SKM-1 treated with dmso at 0.1 percent for 144 hours (cell line): ENCODE data around the gene SAC3D1.
A peak's percentile ranks its signal among the peaks of the same experiment; 100 is the strongest.
"Not testable (repeated sequence)": the region's sequence is repeated elsewhere in the genome, so short reads cannot be mapped to it uniquely, and the experiment has no call there.

Experiments used
- DNase-seq: peaks from one replicate; lab custom pipeline; 2025; ENCODE audit not compliant: unreplicated experiment; lab: John Stamatoyannopoulos, UW

SAC3D1 gene

DNA sequence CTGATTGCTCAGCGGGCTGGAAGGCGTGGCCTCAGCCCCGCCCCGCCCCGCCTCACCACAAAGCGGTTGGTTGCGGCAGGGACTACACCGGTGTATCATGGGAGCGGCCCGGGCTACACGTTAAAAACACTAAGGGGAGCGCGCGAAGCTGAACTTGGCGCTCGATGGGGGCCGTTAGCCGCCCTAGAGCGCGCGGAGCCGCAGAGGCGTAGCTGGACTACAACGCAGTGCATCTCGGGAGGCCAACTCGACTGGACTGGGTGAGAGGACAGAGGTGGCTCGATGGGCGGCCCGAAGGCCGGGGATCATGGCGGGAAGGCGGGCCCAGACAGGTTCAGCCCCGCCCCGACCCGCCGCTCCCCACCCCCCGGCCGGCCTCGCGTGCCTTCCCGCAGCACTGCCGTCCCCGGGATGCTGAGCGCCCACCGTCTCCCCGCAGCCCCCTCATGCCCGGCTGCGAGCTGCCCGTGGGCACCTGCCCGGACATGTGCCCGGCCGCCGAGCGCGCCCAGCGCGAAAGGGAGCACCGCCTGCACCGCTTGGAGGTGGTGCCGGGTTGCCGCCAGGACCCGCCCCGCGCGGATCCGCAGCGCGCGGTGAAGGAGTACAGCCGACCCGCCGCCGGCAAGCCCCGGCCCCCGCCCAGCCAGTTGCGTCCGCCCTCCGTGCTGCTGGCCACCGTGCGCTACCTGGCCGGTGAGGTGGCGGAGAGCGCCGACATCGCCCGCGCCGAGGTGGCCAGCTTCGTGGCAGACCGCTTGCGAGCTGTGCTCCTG, at the start of gene SAC3D1:
SAC3D1 (plus strand) TSS at position 364 of the 776 bp plus-strand sequence; CDS start at position 447, 83 bp downstream.
- peak; percentile 95 for DNase-seq

DNA sequence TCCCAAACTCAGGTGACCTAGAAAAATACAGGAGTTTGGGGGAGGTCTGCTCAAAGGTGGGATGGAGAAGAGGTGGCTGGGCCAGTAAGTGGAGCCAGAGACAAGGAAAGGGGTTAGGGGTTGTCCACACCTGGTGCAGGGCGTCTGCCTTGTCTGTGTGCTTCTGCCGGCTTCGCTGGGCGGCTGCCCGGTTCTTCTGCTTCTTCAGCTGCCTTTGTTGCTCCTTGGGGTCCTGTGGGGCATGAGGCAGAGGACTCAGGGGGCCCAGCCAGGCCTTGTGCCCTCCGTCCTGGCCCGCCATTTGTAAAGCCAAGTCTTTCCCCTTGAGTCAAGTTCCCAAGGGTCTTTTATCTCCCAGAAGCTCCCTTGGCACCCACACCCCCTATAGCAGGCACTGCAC, 46.7 kb upstream of the SAC3D1 start:
- DNase-seq, result no peak

DNA sequence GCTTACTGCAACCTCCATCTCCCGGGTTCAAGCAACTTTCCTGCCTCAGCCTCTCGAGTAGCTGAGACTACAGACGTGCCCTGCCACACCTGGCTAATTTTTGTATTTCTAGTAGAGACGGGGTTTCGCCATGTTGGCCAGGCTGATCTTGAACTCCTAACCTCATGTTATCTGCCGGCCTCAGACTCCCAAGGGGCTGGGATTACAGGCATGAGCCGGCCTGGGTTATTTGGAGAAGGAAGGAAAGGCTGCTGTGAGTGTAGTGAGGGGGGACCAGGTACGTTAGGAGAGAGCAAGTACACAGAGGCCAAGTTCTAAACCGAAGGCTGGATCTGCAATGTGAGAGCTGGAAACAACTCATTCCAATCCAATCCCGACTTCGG, 44.7 kb upstream of the SAC3D1 start:
- no peak for DNase-seq

DNA sequence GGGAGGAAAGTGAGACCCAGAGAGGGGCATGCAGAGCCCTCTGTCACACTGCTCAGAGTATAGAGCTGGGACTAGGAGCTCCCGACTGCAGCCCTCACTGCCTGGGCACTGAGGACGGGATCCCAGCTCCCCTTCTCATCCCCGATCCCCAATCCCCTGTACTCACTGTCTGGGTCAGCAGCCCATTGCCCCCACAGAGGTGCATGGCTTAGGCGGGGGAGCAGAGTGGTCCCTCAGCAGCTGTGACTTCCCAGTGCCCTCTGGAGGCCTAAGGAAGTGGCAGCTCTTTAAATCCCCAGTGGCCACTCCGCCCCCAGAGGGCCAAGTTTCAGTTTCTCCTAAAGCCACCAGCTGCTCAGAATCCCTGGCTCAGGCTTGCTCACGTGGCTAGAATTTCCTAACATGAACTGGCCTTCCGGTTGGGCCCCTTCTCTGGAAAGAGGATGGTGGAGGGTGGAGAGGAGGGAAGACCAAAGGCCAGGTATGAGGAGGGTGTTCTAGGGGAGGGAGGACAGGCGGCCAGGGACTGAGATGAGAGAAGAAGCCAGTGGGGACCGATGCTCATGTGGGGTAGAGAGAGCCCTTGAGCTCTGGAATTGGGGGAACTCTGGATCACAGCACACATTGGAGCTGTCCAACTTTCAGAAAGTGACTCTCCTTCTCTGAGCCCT, 44.2 kb upstream of the SAC3D1 start, which contains the start of gene BATF2:
BATF2 (minus strand) TSS at position 262 of the 671 bp plus-strand sequence; CDS start at position 205, 57 bp downstream.
- DNase-seq, result peak; percentile 62

DNA sequence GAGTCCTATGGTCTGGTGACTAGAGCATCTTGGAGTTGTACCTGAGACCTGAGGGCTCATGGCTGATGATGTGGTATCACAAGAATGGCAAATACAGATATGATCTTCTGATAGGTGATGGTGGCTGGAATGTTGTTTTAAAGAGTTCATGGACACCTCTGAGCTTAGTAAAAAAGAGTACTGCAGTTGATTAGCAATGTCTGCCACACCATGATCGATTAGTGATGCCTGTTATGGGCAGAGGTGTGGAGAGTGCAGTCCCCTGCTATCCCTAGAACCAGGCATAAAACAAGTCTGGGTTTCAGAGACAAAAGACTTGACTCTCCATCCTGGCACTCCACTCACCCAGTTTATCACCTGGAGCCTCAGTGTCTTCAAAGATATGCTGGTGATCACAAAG, 42.9 kb upstream of the SAC3D1 start:
- no peak for DNase-seq

DNA sequence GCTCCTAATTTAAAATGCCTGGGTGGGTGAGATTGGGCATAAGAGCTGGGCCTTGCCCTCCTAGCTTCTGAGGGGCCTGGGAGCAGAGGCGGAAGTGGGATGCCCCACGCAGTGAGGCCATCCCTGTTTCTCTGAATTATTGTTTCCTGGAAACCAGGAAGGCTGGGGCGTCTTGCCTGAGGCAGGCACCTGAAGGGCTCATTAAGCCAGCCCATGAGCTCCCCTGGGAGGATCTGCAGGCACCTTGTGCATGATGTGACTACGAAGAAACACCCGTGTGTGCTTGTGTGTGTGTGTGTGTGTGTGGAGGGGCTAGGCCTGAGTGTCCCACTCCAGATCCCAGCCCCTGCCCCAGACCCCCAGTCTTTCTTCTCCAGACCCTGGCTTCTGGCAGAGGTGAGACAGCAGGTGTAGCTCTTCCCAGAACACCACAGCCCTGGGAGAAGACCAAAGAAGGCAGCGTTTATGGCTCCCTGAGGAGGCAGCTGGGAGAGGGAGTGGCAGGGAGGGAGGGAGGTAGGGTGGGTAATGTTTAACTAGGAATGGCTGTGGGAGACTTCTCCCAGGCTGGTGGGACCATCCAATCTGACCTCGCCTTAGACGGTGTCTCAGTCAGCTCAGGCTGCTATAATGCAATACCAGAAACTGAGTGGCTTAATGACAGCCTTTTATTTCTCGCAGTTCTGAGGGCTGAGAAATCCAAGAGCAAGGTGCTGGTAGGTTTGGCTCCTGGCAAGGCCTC, 42.1 kb upstream of the SAC3D1 start:
- DNase-seq, result no peak

DNA sequence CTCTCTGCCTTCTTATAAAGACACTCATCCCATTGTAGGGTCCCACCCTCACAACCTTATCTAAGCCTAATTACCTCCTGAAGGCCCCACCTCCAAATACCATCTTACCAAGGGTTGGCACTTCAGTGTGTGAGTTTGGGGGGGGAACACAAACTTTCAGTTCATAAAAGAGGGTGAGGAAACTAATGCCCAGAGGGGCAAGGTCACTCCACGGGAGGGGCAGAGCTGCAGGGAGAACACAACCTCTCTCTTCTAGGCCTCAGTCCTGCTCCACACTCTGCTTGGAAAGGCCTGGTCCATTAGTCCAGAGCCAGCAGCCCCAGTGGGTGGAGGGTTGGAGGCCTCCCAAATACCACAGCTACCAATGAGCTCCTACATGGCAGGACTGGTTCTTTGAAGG, 41.5 kb upstream of the SAC3D1 start:
- DNase-seq, result no peak

DNA sequence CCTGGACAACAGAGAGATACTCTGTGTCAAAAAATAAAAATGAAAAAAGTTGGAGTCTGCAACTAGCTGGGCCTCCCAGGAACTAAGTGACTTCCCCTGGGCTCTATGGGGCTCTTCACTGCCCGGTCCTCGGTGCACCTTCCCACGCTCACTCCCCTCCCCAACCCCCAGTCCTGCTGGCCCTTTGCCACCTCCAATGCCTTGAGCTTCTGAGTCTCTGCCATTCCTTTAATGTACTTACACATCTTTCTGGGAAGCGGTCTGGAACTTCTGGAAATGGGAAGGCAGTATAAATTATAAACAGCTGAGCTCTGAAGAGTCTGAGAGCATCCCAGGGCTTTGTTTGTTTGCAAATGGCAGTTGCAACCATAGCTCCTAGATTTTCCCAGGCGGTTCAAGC, 38.3 kb upstream of the SAC3D1 start:
- DNase-seq, result no peak

DNA sequence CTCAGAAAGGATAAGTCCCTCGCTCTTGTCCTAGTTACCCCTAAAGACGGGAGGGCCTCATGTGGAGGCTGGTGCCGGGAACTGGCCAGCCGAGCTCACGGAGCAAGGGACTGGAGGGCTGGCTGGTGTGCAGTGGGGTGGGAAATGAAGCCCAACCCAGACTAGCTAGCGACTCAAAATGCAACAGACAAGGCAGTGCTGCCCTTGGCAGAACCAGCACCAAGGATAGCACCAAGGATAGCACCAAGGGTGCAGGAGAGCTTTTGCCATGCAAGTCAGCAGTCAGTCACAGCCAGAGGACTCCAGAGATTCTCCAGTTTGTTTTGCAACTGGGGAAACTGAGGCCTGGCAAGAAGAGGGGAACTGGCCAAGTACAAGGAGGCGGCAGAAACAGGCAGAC, 37.7 kb upstream of the SAC3D1 start:
- DNase-seq, result no peak

DNA sequence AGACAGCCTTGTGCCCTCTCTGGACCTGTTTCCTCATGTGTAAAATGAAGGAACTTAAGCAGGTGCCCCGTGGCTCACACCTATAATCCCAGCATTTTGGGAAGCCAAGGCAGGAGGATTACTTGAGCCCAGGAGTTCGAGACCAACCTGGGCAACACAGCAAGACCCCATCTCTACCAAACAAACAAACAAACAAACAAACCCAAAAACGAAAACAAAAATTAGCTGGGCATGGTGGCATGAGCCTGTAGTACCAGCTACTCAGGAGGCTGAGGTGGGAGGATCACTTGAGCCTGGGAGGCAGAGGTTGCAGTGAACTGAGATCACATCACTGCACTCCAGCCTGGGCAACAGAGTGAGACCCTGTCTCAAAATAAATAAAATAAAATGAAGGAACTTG, 37.0 kb upstream of the SAC3D1 start:
- DNase-seq, result not testable (repeated sequence)

DNA sequence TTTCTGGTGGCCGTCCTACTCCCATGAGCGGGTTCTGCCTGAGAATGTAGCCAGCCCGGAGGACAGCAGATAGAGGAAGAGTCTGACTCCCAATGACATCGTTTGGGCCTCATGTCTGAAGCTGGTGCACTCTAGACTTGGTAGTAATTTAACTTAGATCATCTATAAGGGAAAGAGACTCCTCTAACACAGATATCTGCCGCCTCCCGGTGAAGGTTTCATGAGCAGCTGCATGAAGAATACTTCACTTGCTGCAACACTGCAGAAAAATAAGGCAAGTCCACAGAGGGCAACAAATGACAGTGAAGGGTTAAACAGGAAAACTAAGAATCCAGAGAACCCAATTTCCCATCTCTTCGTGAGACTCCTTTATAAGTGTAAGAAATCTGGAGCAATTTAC, 33.0 kb upstream of the SAC3D1 start:
- no peak for DNase-seq

DNA sequence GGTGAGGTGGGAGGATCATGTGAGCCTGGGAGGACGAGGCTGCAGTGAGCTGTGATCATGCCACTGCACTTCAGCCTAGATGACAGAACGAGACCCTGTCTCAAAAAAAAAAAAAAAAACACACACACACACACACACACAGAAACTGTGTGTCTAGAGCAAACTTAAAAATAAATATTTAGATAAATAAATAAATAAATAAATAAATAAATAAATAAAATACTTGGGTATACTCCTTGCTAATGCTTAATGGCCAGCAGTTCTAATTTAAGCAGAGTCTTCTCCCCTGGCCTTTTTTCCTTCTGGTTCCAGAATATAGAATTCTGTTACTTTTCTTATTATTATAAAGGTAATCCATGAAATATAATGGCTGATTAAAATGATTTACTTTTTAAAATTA, 32.1 kb upstream of the SAC3D1 start:
- DNase-seq, result no peak

DNA sequence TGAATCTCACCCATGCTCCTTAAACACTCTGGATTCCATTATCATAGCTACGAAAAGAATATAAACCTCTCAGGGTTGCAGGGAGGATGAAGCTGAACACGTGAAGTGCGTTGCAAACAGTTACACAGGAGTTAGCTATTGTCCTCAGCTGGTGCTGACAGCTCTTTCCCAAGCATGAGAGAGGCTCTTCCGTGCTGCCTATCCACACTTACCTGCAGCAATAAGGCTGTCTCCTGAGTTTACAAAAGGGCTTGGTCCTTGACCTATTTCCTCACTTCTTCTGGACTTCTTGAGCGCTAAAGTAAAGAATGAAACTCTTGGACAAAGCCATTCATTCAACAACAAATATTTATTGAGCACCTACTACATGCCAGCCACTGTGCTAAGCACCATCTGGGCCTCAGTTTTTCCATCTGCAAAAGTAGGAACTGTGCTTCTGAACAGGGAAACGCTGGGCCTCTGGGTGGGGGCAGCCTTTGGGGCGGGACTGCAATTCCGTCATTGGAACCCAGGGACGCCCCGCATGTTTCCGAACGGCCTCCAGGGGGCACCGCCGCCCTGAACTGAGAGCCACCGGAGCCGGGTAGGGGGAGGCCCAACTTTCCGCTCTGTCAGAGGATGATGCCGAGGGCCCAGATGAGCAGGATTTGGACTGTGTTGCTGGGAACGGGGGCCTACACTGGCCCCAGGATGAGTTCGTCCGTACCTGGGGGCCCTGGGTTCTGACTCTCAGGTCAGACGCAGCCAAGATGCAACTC, 27.7 kb upstream of the SAC3D1 start:
- DNase-seq, result peak; percentile 93

DNA sequence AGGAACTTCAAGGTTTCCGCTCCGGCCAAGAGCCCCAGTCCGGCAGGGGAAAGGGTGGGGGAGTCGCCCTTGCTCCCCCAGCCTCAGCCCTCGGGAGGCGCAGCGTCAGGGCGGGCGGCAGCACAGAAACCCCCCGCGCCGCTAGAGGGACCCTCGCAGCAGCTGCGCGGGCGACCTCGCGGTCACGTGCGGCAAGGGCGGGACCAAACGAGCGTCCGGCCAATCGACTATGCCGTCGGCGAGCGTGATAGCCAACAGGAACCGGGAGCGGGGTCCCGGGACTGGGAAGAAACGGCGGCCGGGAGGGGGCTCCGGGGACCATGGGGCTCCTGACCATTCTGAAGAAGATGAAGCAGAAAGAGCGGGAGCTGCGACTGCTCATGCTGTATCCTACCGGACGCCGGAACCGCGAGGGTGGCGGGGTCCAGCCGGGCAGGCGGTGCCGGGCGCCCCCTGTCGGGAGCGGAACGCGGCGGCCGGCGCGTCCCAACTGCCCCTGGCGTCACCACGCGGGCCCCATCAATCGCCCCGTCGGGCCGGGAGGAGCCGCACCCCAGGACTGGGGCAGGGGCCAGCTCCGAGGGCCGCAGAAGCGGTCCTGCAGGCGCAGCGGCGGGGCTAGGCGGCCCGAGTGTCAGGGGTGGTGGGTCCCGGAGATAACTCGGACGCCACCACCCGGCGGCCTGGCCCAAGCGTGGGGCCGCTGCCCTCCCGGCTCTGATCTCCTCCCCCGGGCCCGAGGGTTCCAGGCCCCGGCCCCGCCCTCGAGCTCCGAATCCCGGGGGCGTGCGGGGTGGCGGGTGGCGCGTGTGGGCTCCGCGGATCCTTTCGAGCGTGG, 26.9 kb upstream of the SAC3D1 start, which contains the start of gene ARL2:
ARL2 (plus strand) TSS at position 273 of the 838 bp plus-strand sequence; CDS start at position 321, 48 bp downstream.
- peak; percentile 87 for DNase-seq

DNA sequence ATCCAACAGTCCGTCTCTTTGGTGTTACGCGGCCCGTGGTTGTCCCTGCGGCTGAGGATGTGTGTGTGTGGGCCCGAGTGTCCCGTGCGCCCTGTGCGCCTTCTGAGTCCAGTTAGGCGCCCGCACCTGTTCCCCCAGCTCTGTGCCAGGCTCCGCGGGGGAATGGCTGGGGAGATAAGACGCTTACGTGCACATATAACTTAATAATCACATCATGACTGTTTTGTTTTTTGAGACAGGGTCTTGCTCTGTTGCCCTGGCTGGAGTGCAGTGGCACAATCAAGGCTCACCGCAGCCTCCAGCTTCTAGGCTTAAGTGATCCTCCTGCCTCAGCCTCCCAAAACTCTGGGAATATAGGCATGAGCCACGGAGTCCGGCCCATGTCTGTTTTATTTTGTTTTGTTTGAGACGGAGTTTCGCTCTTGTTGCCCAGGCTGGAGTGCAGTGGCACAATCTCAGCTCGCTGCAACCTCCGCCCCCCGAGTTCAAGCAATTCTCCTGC, 26.2 kb upstream of the SAC3D1 start:
- no peak for DNase-seq

DNA sequence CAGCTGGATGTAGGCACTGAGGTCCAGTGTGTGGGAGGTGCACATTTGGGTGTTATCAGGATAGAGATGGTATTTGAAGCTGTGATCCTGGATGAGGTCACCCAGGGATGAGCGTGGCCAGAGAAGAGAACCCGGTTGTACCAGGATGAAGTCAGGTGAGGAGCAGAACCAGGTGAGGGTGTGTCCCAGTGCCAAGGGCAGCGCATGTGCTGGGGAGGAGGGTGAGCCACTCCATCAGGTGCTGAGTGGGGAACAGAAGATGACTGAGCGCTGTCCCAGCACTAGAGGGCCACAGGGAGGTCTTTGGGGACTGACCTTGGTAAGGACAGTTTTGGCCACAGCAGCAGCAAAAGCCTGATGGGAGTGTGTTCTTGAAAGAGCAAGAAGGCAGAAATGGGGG, 24.3 kb upstream of the SAC3D1 start:
- DNase-seq, result no peak

DNA sequence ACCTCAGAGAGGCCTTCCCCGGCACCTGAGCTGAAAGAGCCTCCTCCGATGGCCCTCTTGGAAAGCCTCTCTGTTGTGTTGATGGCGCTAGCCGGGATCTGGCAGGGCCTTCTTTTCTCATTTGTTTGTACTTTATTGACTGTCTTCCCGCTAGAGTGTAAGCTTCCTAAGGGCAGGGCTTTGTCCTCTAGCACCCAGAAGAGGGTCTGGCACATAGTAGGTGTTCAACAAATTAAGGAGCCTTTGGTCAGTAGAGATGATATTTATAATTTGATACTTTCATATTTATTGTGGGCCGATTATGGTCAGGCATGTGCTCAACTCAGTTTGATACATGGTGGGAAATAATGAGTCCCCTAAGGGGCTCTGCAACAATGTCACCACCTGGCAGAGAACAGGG, 23.1 kb upstream of the SAC3D1 start:
- no peak for DNase-seq

DNA sequence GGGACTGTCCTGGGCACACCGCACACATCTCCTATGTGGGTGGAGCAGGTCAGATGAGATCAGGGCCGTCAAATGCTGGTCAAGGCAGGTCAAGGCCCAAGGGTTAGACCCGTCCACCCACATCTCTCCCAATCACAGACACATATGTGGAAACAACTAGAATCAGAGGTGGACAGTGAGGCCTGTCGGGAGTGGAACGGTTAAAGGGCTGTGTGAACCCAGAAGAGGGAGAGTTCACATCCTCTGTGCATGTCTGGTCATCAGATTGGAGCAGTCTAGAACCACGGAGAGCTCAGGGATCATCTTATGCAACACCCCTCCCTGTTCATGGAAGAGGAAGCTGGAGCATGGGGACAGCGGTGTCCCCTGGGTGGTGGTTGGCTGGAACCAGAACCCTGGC, 21.2 kb upstream of the SAC3D1 start:
- no peak for DNase-seq

DNA sequence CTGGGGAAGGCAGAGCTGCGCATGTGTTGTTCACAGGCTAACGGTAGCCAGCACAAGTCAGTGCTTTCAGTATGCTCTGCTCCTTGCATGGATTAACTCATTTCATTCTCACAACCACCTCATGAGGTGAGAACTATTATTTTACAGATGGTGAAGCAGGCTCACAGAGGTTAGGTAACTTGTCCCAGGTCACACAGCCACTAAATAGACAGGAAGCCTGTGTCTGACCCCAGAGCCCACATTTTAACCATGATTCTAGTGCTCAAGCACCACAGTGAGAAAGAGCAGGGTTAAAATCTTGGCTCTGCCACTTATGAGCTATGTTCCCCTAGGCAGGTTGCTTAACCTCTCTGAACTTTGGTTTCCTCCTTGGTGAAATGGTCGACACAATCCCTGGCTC, 20.0 kb upstream of the SAC3D1 start:
- no peak for DNase-seq

DNA sequence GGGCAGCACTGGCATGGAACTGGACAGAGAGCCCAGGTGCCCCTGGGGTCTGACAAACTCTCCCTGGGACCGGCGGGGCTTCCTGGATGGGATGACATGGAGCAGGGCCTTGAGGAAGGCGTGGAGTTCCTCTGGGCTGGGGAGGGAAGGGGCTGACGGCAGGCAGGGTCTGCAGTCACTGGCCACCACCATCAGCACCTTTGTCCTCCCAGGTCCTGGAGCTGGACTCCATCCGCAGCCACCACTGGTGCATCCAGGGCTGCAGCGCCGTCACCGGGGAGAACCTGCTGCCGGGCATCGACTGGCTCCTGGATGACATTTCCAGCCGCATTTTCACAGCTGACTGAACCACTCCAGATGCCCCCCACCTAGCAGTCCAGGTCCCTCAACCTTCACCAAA, 19.5 kb upstream of the SAC3D1 start:
- no peak for DNase-seq
